Activated B cell treated with CpG ODN at 0.5 μM for 24 hours (primary cell): Measurements from ENCODE around the gene GNAT3. TPM values are rescaled to one million over a fixed set of nuclear protein-coding genes. Genes with fewer than 3 reads are reported as not detected.

Experiments used
- ATAC-seq: fragments of 200-7000 bp; cut with Tn5 transposase; one replicate; pipeline ENCODE4 v1.10.0; 2021; ENCODE audit warnings: low read depth, mild to moderate bottlenecking, moderate library complexity
- CTCF ChIA-PET: fragments of 350-600 bp; sonication (Branson Sonifier 250); formaldehyde crosslinking; loops from one replicate; lab custom pipeline; 2021; ENCODE audit warnings: antibody characterized with exemption; lab: Charles Lee
- POLR2A ChIA-PET: fragments of 350-600 bp; sonication (Branson Sonifier 250); formaldehyde crosslinking; loops from one replicate; lab custom pipeline; 2021; ENCODE audit warnings: antibody characterized with exemption; lab: Charles Lee
- DNase-seq: peaks from one replicate; pipeline ENCODE4 v3.0.0; 2022
- H3K27ac Mint-ChIP-seq: one replicate; pipeline ENCODE4 v1.8.0; 2020; ENCODE audit warnings: mixed read lengths
- H3K27me3 Mint-ChIP-seq: one replicate; pipeline ENCODE4 v1.8.0; 2021; ENCODE audit warnings: mixed read lengths
- H3K36me3 Mint-ChIP-seq: one replicate; pipeline ENCODE4 v1.8.0; 2021; ENCODE audit warnings: low read depth, mixed read lengths
- H3K4me1 Mint-ChIP-seq: one replicate; pipeline ENCODE4 v1.8.0; 2021; ENCODE audit warnings: mixed read lengths
- H3K4me3 Mint-ChIP-seq: one replicate; pipeline ENCODE4 v1.8.0; 2020; ENCODE audit warnings: mild to moderate bottlenecking, mixed read lengths
- H3K9me3 Mint-ChIP-seq: one replicate; pipeline ENCODE4 v1.8.0; 2020; ENCODE audit warnings: mixed read lengths
- CTCF ChIP-seq: fragments of 200-600 bp; IDR thresholded peaks from one replicate; pipeline ENCODE4 v1.8.0; 2022; ENCODE audit warnings: antibody characterized with exemption, mild to moderate bottlenecking
- intact Hi-C: fragments of 100-400 bp; cut with micrococcal nuclease; formaldehyde crosslinking; loops from one replicate; pipeline ENCODE4 v1.15.1; 2024
- total RNA-seq: library from RNA; stranded (reverse); gene quantifications from 2 replicates; pipeline ENCODE4 v1.2.3, GENCODE V29; 2022

Gene GNAT3
- total RNA-seq, 1 donor from 2014 or later = not detected

GRCh38 chr7:80532153-80532552 is 20.3 kb upstream of the GNAT3 start:
- ChIA-PET POLR2A (no interaction called here), CTCF (no interaction called here)
- Mint-ChIP-seq H3K27ac (no peak overlapping the region), H3K36me3 (no peaks in the 10 kb centered on the region), H3K4me1 (no peaks in the 10 kb centered on the region), H3K4me3 (no peak overlapping the region), H3K27me3 (no peaks in the 10 kb centered on the region), H3K9me3 (no peaks in the 10 kb centered on the region)
- intact Hi-C loops = no loop called here
- no peak for DNase-seq
- no peak for ATAC-seq
- TF ChIP-seq CTCF = no peak

- no peak overlapping the region for H3K27ac Mint-ChIP-seq
- ChIA-PET CTCF (no interaction called here), POLR2A (no interaction called here)
- no peaks in the 10 kb centered on the region for H3K4me1 Mint-ChIP-seq
- DNase-seq (no peak), ATAC-seq (no peak)
- no peaks in the 10 kb centered on the region for H3K36me3 Mint-ChIP-seq
- no peaks in the 10 kb centered on the region for H3K27me3 Mint-ChIP-seq
- no peak for TF ChIP-seq CTCF
- H3K4me3 Mint-ChIP-seq = no peak overlapping the region
- no peaks in the 10 kb centered on the region for H3K9me3 Mint-ChIP-seq
- intact Hi-C loops = no loop called here
Observed at GRCh38 chr7:80530136-80530535, 18.3 kb upstream of the GNAT3 start.

GRCh38 chr7:80529362-80529761 is 17.5 kb upstream of the GNAT3 start:
- H3K4me1 Mint-ChIP-seq = no peaks in the 10 kb centered on the region
- ATAC-seq = no peak
- no peak for TF ChIP-seq CTCF
- CTCF ChIA-PET = no interaction called here
- POLR2A ChIA-PET = no interaction called here
- H3K9me3 Mint-ChIP-seq = no peaks in the 10 kb centered on the region
- no peak overlapping the region for H3K27ac Mint-ChIP-seq
- intact Hi-C loops = no loop called here
- no peak overlapping the region for H3K4me3 Mint-ChIP-seq
- no peaks in the 10 kb centered on the region for H3K36me3 Mint-ChIP-seq
- no peaks in the 10 kb centered on the region for H3K27me3 Mint-ChIP-seq
- no peak for DNase-seq

- no peak overlapping the region for H3K27ac Mint-ChIP-seq
- H3K36me3 Mint-ChIP-seq = no peaks in the 10 kb centered on the region
- ATAC-seq = no peak
- H3K27me3 Mint-ChIP-seq = no peaks in the 10 kb centered on the region
- no peak overlapping the region for H3K4me3 Mint-ChIP-seq
- DNase-seq = no peak
- H3K4me1 Mint-ChIP-seq = no peaks in the 10 kb centered on the region
- CTCF ChIA-PET = no interaction called here
- intact Hi-C loops = no loop called here
- TF ChIP-seq CTCF = no peak
- no peaks in the 10 kb centered on the region for H3K9me3 Mint-ChIP-seq
- POLR2A ChIA-PET = no interaction called here
Observed at GRCh38 chr7:80528689-80529088, 16.8 kb upstream of the GNAT3 start.

GRCh38 chr7:80526472-80526871 is 14.6 kb upstream of the GNAT3 start:
- no peaks in the 10 kb centered on the region for H3K36me3 Mint-ChIP-seq
- no peaks in the 10 kb centered on the region for H3K4me1 Mint-ChIP-seq
- DNase-seq (no peak), ATAC-seq (no peak)
- no peak for TF ChIP-seq CTCF
- no peak overlapping the region for H3K27ac Mint-ChIP-seq
- H3K27me3 Mint-ChIP-seq = no peaks in the 10 kb centered on the region
- no peaks in the 10 kb centered on the region for H3K9me3 Mint-ChIP-seq
- intact Hi-C loops = no loop called here
- H3K4me3 Mint-ChIP-seq = no peak overlapping the region
- CTCF ChIA-PET = no interaction called here
- POLR2A ChIA-PET = no interaction called here
